GM19395 (cell line): ENCODE results near the gene ARID1A.
A peak's percentile ranks its signal among the peaks of the same experiment; 100 is the strongest.
"Not testable (repeated sequence)": the region's sequence is repeated elsewhere in the genome, so short reads cannot be mapped to it uniquely, and the experiment has no call there.

ENCODE experiments used
- ATAC-seq: cut with Tn5 transposase; IDR thresholded peaks from one replicate; pipeline ENCODE4 v1.9.1; 2021; ENCODE audit warnings: mild to moderate bottlenecking, moderate library complexity; ENCODE audit not compliant: unreplicated experiment

The ARID1A gene

GRCh38 chr1:26787381-26787705 is 91.5 kb downstream of the ARID1A start:
- ATAC-seq = peak; percentile 44

GRCh38 chr1:26787706-26788514 is 92.1 kb downstream of the ARID1A start, which contains the start of gene PIGV:
PIGV (plus strand) TSS chr1:26787950; CDS start chr1:26790816, 2,866 bp downstream.
- ATAC-seq = peak; percentile 59

GRCh38 chr1:26788515-26788785 is 92.6 kb downstream of the ARID1A start:
- ATAC-seq = no peak

GRCh38 chr1:26788836-26789611 is 93.2 kb downstream of the ARID1A start:
- ATAC-seq = no peak

GRCh38 chr1:26789612-26789865 is 93.7 kb downstream of the ARID1A start:
- ATAC-seq = no peak

GRCh38 chr1:26789931-26790330 is 94.1 kb downstream of the ARID1A start:
- ATAC-seq = no peak

- no peak for ATAC-seq
Measured at GRCh38 chr1:26790551-26790953, 94.7 kb downstream of the ARID1A start.

- ATAC-seq = no peak
Measured at GRCh38 chr1:26791148-26791547, 95.3 kb downstream of the ARID1A start.

GRCh38 chr1:26791626-26792025 is 95.8 kb downstream of the ARID1A start:
- ATAC-seq = no peak

- ATAC-seq = no peak
Measured at GRCh38 chr1:26792924-26793323, 97.1 kb downstream of the ARID1A start.

- ATAC-seq = no peak
Measured at GRCh38 chr1:26794391-26794790, 98.6 kb downstream of the ARID1A start.

GRCh38 chr1:26797627-26798026 is 101.8 kb downstream of the ARID1A start:
- no peak for ATAC-seq

GRCh38 chr1:26799479-26800142 is 103.8 kb downstream of the ARID1A start:
- no peak for ATAC-seq

- ATAC-seq = not testable (repeated sequence)
Measured at GRCh38 chr1:26803932-26804331, 108.1 kb downstream of the ARID1A start.

GRCh38 chr1:26810105-26810504 is 114.3 kb downstream of the ARID1A start:
- ATAC-seq = not testable (repeated sequence)

GRCh38 chr1:26811057-26811456 is 115.2 kb downstream of the ARID1A start:
- ATAC-seq = no peak

GRCh38 chr1:26811708-26812107 is 115.9 kb downstream of the ARID1A start:
- no peak for ATAC-seq

- no peak for ATAC-seq
Measured at GRCh38 chr1:26814377-26814776, 118.6 kb downstream of the ARID1A start.

GRCh38 chr1:26814893-26815292 is 119.1 kb downstream of the ARID1A start:
- no peak for ATAC-seq

- peak; percentile 84 for ATAC-seq
Measured at GRCh38 chr1:26820784-26821269, 125.0 kb downstream of the ARID1A start.

- no peak for ATAC-seq
Measured at GRCh38 chr1:26822737-26823395, 127.1 kb downstream of the ARID1A start.
